Tibial nerve (tissue), 4 donors: ENCODE data around the gene LEFTY1. TPM values are rescaled to one million over a fixed set of nuclear protein-coding genes. Genes with fewer than 3 reads are reported as not detected.

Source experiments
- DNase-seq, 2 donors: peaks; one replicate each; pipeline ENCODE4 v3.0.0-alpha.2; 2019; ENCODE audit warnings: low spot score in 2 of 2
- H3K27ac ChIP-seq, 4 donors: fragments of 200-600 bp; sonication (generic) in 3 of 4; one replicate each; pipeline ENCODE4 v1.5.1; 2017 to 2019; ENCODE audit warnings: mild to moderate bottlenecking in 1 of 4
- H3K27me3 ChIP-seq, 2 donors: fragments of 200-600 bp; sonication (generic) in 1 of 2; one replicate each; pipeline versions ENCODE4 v1.5.1 to v1.6.0; 2017 to 2019
- H3K36me3 ChIP-seq, 3 donors: fragments of 200-600 bp; sonication (generic); one replicate each; pipeline ENCODE4 v1.5.1; 2018 to 2019
- H3K4me1 ChIP-seq, 4 donors: fragments of 200-600 bp; sonication (generic) in 3 of 4; one replicate each; pipeline ENCODE4 v1.5.1; 2017 to 2019
- H3K4me3 ChIP-seq, 4 donors: fragments of 200-600 bp; sonication (generic) in 3 of 4; one replicate each; pipeline ENCODE4 v1.5.1; 2017 to 2019; ENCODE audit warnings: mild to moderate bottlenecking in 1 of 4, moderate library complexity in 1 of 4
- H3K9me3 ChIP-seq, 4 donors: fragments of 200-600 bp; sonication (generic) in 3 of 4; one replicate each; pipeline ENCODE4 v1.5.1; 2017 to 2019
- EP300 ChIP-seq, 2 donors: sonication (generic); formaldehyde crosslinking; IDR thresholded peaks; one replicate each; pipeline ENCODE4 v1.6.1; 2017; ENCODE audit warnings: antibody characterized with exemption in 2 of 2, mild to moderate bottlenecking in 1 of 2
- POLR2A ChIP-seq, 2 donors: fragments of 450-650 bp; IDR thresholded peaks; one replicate each; pipeline ENCODE4 v1.6.1; 2017; ENCODE audit warnings: antibody characterized with exemption in 2 of 2, mild to moderate bottlenecking in 2 of 2, moderate library complexity in 2 of 2
- WGBS, 2 donors: methylation state at CpG; one replicate each; pipeline ENCODE4 v1.1.5; 2018; 5-methylcytosine and 5-hydroxymethylcytosine counted together
- total RNA-seq, 4 donors: library from RNA; depleted of rRNA; stranded (reverse); fragments of >200 nt; gene quantifications; one replicate each; pipeline ENCODE4 v1.1.0, GENCODE V29; 2016
- TF ChIP-seq, protein P1 (sequence below), 5 experiments: fragments of 200-600 bp in 3 of 5; fragments of 450-650 bp in 2 of 5; sonication (generic) in 3 of 5; IDR thresholded peaks; one replicate each; pipeline ENCODE4 v1.5.1; 2016 to 2019; ENCODE audit warnings: antibody characterized with exemption in 5 of 5, mild to moderate bottlenecking in 3 of 5, moderate library complexity in 2 of 5

LEFTY1 gene
- total RNA-seq, 4 donors from 2014 or later, result 0.20 TPM; not detected in 3

DNA sequence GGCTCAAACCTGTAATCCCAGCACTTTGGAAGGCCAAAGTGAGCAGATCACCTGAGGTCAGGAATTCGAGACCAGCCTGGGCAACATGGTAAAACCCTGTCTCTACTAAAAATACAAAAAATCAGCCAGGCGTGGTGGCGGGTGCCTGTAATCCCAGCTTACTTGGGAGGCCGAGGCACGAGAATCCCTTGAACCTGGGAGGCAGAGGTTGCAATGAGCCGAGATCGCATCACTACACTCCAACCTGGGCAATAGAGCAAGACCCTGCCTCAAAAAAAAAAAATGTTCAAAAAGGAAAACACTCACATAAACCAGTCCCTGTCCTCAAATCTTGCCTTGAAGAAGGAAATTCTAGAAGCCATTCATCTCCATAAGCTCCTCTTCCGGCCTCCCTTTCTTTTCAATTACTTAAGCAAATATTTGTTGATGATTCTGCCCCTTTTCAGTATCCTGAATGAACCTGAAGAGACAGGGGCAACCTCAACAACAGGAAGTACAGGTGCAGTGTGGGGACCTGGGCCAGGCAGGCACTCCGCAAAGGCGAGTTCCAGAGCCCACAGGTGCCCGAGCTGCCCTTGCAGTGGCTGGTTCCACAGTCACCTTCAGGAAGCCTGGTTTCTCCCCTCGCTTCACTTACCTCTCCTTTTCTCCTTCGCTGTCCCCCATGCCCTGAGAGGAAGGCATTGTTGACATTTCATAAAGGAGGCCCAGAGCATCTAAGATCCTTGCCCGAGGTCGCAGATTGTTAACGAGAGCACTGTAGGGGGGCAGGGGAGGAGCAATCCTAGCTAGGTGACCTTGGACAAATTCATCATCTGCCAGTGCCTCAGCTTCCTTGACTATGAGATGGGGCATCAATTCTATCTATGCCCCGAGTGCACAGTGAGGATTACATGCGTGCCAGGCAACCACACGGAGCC lies 8.9 kb upstream of the LEFTY1 start:
- TF ChIP-seq, protein P1, sequence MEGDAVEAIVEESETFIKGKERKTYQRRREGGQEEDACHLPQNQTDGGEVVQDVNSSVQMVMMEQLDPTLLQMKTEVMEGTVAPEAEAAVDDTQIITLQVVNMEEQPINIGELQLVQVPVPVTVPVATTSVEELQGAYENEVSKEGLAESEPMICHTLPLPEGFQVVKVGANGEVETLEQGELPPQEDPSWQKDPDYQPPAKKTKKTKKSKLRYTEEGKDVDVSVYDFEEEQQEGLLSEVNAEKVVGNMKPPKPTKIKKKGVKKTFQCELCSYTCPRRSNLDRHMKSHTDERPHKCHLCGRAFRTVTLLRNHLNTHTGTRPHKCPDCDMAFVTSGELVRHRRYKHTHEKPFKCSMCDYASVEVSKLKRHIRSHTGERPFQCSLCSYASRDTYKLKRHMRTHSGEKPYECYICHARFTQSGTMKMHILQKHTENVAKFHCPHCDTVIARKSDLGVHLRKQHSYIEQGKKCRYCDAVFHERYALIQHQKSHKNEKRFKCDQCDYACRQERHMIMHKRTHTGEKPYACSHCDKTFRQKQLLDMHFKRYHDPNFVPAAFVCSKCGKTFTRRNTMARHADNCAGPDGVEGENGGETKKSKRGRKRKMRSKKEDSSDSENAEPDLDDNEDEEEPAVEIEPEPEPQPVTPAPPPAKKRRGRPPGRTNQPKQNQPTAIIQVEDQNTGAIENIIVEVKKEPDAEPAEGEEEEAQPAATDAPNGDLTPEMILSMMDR (IDR thresholded peaks at IDR 0.05), result no peak
- TF ChIP-seq EP300 (IDR thresholded peaks at IDR 0.05), result no peak
- TF ChIP-seq POLR2A (IDR thresholded peaks at IDR 0.05), result no peak
- Histone ChIP-seq H3K9me3 (no peaks in the 10 kb centered on the region), H3K27ac (peak overlapping the region in 1 of 4 donors; percentile 57), H3K36me3 (no peaks in the 10 kb centered on the region), H3K27me3 (no peaks in the 10 kb centered on the region), H3K4me3 (no peak overlapping the region), H3K4me1 (no peaks in the 10 kb centered on the region)
- 86 to 90% methylated on average over 19 of the region's 19 CpGs for WGBS, 2 donors
- DNase-seq, result no peak

- no peak overlapping the region for H3K4me3 ChIP-seq
- no peaks in the 10 kb centered on the region for H3K27me3 ChIP-seq
- peak overlapping the region in 1 of 4 donors; percentile 57 for H3K27ac ChIP-seq
- WGBS, 2 donors, result 58 to 63% methylated on average over 7 of the region's 7 CpGs
- no peaks in the 10 kb centered on the region for H3K4me1 ChIP-seq
- DNase-seq, result no peak
- H3K9me3 ChIP-seq, result no peaks in the 10 kb centered on the region
- no peaks in the 10 kb centered on the region for H3K36me3 ChIP-seq
- TF ChIP-seq EP300 (IDR thresholded peaks at IDR 0.05), result no peak
Measured at GRCh38 chr1:225896937-225897549, 8.1 kb upstream of the LEFTY1 start.

DNA sequence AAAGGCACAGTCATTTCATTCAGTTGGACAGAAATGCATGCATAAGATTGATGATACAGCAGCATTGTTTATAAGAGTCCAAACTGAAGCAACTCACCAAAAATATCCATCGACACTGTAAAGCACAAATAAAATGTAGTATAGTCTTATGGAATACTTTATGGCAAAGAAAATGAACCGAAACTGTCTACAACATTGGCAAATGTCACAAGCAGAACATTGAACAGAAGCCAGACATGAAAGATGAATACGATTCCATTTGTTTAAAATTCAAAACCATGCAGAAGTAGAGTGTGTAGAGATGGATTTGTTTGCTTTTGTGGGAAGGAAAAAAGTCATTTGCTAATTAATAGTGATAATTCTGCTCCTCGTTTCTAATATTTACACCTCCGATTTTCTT lies 7.5 kb upstream of the LEFTY1 start:
- H3K9me3 ChIP-seq, result no peaks in the 10 kb centered on the region
- H3K4me1 ChIP-seq, result no peaks in the 10 kb centered on the region
- no peaks in the 10 kb centered on the region for H3K36me3 ChIP-seq
- H3K4me3 ChIP-seq, result no peak overlapping the region
- DNase-seq, result no peak
- no peaks in the 10 kb centered on the region for H3K27me3 ChIP-seq
- H3K27ac ChIP-seq, result no peak overlapping the region
- TF ChIP-seq, protein P1 (IDR thresholded peaks at IDR 0.05), result no peak
- TF ChIP-seq POLR2A (IDR thresholded peaks at IDR 0.05) (no peak), EP300 (IDR thresholded peaks at IDR 0.05) (no peak)
- WGBS, 2 donors, result 73 to 76% methylated on average over 5 of the region's 5 CpGs

DNA sequence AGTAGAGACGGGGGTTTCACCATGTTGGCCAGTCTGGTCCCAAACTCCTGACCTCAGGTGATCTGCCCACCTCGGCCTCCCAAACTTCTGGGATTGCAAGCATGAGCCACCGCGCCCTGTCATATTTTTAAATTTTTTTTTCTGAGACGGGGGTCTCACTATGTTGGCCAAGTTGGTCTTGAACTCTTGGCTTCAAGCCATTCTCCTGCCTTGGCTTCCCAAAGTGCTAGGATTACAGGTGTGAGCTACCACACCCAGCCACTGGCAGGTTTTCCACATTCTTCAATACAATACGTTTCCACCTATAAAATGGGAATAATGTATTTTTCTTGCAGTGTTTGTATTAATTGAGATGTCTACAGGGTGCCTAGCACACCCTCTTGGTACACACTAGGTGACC lies 3.4 kb upstream of the LEFTY1 start:
- Histone ChIP-seq H3K4me1 (no peaks in the 10 kb centered on the region), H3K9me3 (no peaks in the 10 kb centered on the region), H3K4me3 (no peak overlapping the region), H3K36me3 (no peaks in the 10 kb centered on the region), H3K27ac (no peak overlapping the region), H3K27me3 (peaks cover 0 to 7% of the 10 kb centered on the region in 2 donors)
- no peak for DNase-seq
- TF ChIP-seq POLR2A (IDR thresholded peaks at IDR 0.05), result no peak
- TF ChIP-seq EP300 (IDR thresholded peaks at IDR 0.05), result no peak
- TF ChIP-seq, protein P1 (IDR thresholded peaks at IDR 0.05), result no peak
- WGBS, 2 donors, result 89 to 96% methylated on average over 6 of the region's 6 CpGs

DNA sequence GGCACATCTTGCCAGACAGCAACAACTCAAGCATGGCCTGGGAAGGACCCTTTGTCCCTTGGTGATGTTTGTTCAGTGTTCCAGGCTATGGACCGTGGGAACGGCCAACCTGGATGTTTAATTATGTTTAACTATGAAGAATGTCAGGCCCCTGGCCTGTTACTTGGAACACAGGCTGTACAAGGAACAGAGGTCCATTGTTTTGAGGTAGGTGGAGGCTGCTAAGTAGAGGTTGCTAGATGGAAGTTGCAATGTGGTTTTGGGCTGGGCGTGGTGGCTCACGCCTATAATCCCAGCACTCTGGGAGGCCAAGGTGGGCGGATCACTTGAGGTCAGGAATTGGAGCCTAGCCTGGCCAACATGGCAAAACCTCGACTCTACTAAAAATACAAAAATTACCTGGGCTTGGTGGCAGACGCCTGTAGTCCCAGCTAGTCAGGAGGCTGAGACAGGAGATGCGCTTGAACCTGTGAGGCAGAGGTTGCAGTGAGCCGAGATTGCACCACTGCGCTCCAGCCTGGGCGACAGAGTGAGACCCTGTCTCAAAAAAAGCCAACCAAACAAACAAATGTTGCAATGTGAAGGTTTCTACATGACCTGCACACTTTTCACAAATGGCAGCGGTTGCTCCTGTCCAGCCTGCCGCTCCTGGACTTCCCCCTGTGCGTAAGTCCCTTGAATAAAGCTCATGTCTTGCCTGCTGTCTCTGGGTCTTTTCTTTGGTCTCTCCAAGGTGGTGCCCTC lies 2.5 kb upstream of the LEFTY1 start:
- Histone ChIP-seq H3K27me3 (peaks cover 0 to 11% of the 10 kb centered on the region in 2 donors), H3K36me3 (no peaks in the 10 kb centered on the region), H3K4me3 (no peak overlapping the region), H3K27ac (no peak overlapping the region), H3K9me3 (no peaks in the 10 kb centered on the region), H3K4me1 (no peaks in the 10 kb centered on the region)
- 80 to 84% methylated on average over 14 of the region's 14 CpGs for WGBS, 2 donors
- DNase-seq, result no peak
- TF ChIP-seq, protein P1 (IDR thresholded peaks at IDR 0.05), result no peak
- TF ChIP-seq EP300 (IDR thresholded peaks at IDR 0.05) (no peak), POLR2A (IDR thresholded peaks at IDR 0.05) (no peak)
